ENCODE data around the gene TRIM63.
A peak's percentile ranks its signal among the peaks of the same experiment; 100 is the strongest.

TRIM63 gene

GRCh38 chr1:26057189-26057588 lies 10.2 kb downstream of the TRIM63 start:
- no peak for DNase-seq (ENCODE audit: low read depth in 2 of 2)

GRCh38 chr1:26055041-26055440 lies 12.4 kb downstream of the TRIM63 start:
- no peak for DNase-seq (ENCODE audit: low read depth in 2 of 2)

GRCh38 chr1:26053718-26054560 lies 13.5 kb downstream of the TRIM63 start:
- no peak for DNase-seq (ENCODE audit: low read depth in 2 of 2)

GRCh38 chr1:26050248-26050640 lies 17.2 kb downstream of the TRIM63 start:
- no peak for DNase-seq (ENCODE audit: low read depth in 2 of 2)

GRCh38 chr1:26049531-26050247 lies 17.7 kb downstream of the TRIM63 start:
- DNase-seq (ENCODE audit: low read depth in 2 of 2): no peak

- no peak for DNase-seq (ENCODE audit: low read depth in 2 of 2)
Measured at GRCh38 chr1:26047278-26047874, 20.1 kb downstream of the TRIM63 start.

- no peak for DNase-seq (ENCODE audit: low read depth in 2 of 2)
Measured at GRCh38 chr1:26046246-26047095, 21.0 kb downstream of the TRIM63 start.

GRCh38 chr1:26045722-26046245 lies 21.6 kb downstream of the TRIM63 start, which contains the start of gene SLC30A2:
TSS of gene SLC30A2 (minus strand) at chr1:26046118. CDS start at chr1:26045896, 222 bp downstream.
- no peak for DNase-seq (ENCODE audit: low read depth in 2 of 2)

- DNase-seq (ENCODE audit: low read depth in 2 of 2): no peak
Measured at GRCh38 chr1:26044971-26045721, 22.3 kb downstream of the TRIM63 start.

- no peak for DNase-seq (ENCODE audit: low read depth in 2 of 2)
Measured at GRCh38 chr1:26044414-26044813, 23.0 kb downstream of the TRIM63 start.

- no peak for DNase-seq (ENCODE audit: low read depth in 2 of 2)
Measured at GRCh38 chr1:26043765-26044164, 23.7 kb downstream of the TRIM63 start.

GRCh38 chr1:26041978-26042377 lies 25.5 kb downstream of the TRIM63 start:
- DNase-seq (ENCODE audit: low read depth in 2 of 2): no peak

- DNase-seq (ENCODE audit: low read depth in 2 of 2): no peak
Measured at GRCh38 chr1:26041401-26041800, 26.0 kb downstream of the TRIM63 start.

- DNase-seq (ENCODE audit: low read depth in 2 of 2): no peak
Measured at GRCh38 chr1:26038904-26039303, 28.5 kb downstream of the TRIM63 start.

GRCh38 chr1:26038477-26038876 lies 29.0 kb downstream of the TRIM63 start:
- no peak for DNase-seq (ENCODE audit: low read depth in 2 of 2)

GRCh38 chr1:26037904-26038303 lies 29.5 kb downstream of the TRIM63 start:
- no peak for DNase-seq (ENCODE audit: low read depth in 2 of 2)

GRCh38 chr1:26036756-26037281 lies 30.6 kb downstream of the TRIM63 start:
- DNase-seq (ENCODE audit: low read depth in 2 of 2): no peak

- peak; percentile 65 to 73 for DNase-seq (ENCODE audit: low read depth in 2 of 2)
Measured at GRCh38 chr1:26035959-26036755, 31.3 kb downstream of the TRIM63 start.

GRCh38 chr1:26035203-26035958 lies 32.0 kb downstream of the TRIM63 start:
- peak; percentile 86 to 90 for DNase-seq (ENCODE audit: low read depth in 2 of 2)

All from stimulated activated CD8-positive, alpha-beta memory T cell treated with anti-CD3 and anti-CD28 coated beads, Interleukin-2, amount 100 ng/mL, for 48 hours (primary cell).